ENCODE measurements around the gene GRAMD1B.

GRCh38 chr11:123439616-123440015 is 9.5 kb downstream of the GRAMD1B start:
- TF ChIP-seq CTCF (IDR thresholded peaks at IDR 0.05): no peak
- no peak for TF ChIP-seq POLR2AphosphoS5 (IDR thresholded peaks at IDR 0.05)
- TF ChIP-seq POLR2A (IDR thresholded peaks at IDR 0.05): no peak

Data from breast epithelium (tissue), 3 donors.